Uterus (tissue), 4 donors: ENCODE results near the gene NIPBL. TPM values are rescaled to one million over a fixed set of nuclear protein-coding genes. Genes with fewer than 3 reads are reported as not detected.

Experiments
- DNase-seq, 2 donors: peaks; one replicate each; pipeline ENCODE4 v3.0.0-alpha.2; 2019 to 2020
- H3K27ac ChIP-seq, 2 donors: fragments of 200-600 bp; sonication (generic); 1 replicate in 1 of 2; 2 replicates in 1 of 2; pipeline ENCODE4 v1.5.1; 2016 to 2018
- H3K27me3 ChIP-seq, 2 donors: fragments of 200-600 bp; sonication (generic); one replicate each; pipeline ENCODE4 v1.5.1; 2018 to 2019; ENCODE audit warnings: control low read depth in 1 of 2
- H3K36me3 ChIP-seq, 2 donors: fragments of 200-600 bp; sonication (generic); one replicate each; pipeline ENCODE4 v1.5.1; 2019; ENCODE audit warnings: control low read depth in 1 of 2
- H3K4me1 ChIP-seq, 2 donors: fragments of 200-600 bp; sonication (generic); one replicate each; pipeline ENCODE4 v1.5.1; 2018 to 2019; ENCODE audit warnings: control low read depth in 1 of 2
- H3K4me3 ChIP-seq, 2 donors: fragments of 200-600 bp; sonication (generic); 1 replicate in 1 of 2; 2 replicates in 1 of 2; pipeline ENCODE4 v1.5.1; 2018 to 2019; ENCODE audit warnings: mild to moderate bottlenecking in 1 of 2
- H3K9me3 ChIP-seq, 2 donors: fragments of 200-600 bp; sonication (generic); one replicate each; pipeline ENCODE4 v1.5.1; 2019; ENCODE audit warnings: control low read depth in 1 of 2
- POLR2A ChIP-seq, 2 donors: fragments of 450-650 bp; IDR thresholded peaks; one replicate each; pipeline ENCODE4 v1.6.1; 2016; ENCODE audit warnings: antibody characterized with exemption in 2 of 2, mild to moderate bottlenecking in 1 of 2, moderate library complexity in 1 of 2
- intact Hi-C: fragments of 100-400 bp; cut with DNase I; formaldehyde crosslinking; loops from one replicate; pipeline ENCODE4 v1.15.1; 2023; ENCODE audit warnings: low total_unique reads
- total RNA-seq, 4 donors: library from RNA; depleted of rRNA in 3 of 4; stranded (reverse); fragments of >200 nt in 3 of 4; gene quantifications; one replicate each; pipeline versions ENCODE4 v1.1.0 to v1.2.4, GENCODE V29; 2014 to 2023
- TF ChIP-seq, protein P1 (sequence below), 4 experiments: fragments of 200-600 bp in 2 of 4; fragments of 450-650 bp in 2 of 4; sonication (generic) in 2 of 4; IDR thresholded peaks; one replicate each; pipeline ENCODE4 v1.5.1; 2016 to 2019; ENCODE audit warnings: antibody characterized with exemption in 4 of 4, mild to moderate bottlenecking in 2 of 4, moderate library complexity in 1 of 4
- donor health status: DM: yes; HTN: yes; CAD: no.

NIPBL gene
- total RNA-seq, 4 donors from 2014 or later: 49.7 to 108 (median 72.4) TPM

- no peaks in the 10 kb centered on the region for H3K27me3 ChIP-seq
- no peaks in the 10 kb centered on the region for H3K36me3 ChIP-seq
- no peaks in the 10 kb centered on the region for H3K9me3 ChIP-seq
- DNase-seq: no peak
- intact Hi-C loops: no loop called here
- no peaks in the 10 kb centered on the region for H3K4me1 ChIP-seq
- TF ChIP-seq, protein P1, sequence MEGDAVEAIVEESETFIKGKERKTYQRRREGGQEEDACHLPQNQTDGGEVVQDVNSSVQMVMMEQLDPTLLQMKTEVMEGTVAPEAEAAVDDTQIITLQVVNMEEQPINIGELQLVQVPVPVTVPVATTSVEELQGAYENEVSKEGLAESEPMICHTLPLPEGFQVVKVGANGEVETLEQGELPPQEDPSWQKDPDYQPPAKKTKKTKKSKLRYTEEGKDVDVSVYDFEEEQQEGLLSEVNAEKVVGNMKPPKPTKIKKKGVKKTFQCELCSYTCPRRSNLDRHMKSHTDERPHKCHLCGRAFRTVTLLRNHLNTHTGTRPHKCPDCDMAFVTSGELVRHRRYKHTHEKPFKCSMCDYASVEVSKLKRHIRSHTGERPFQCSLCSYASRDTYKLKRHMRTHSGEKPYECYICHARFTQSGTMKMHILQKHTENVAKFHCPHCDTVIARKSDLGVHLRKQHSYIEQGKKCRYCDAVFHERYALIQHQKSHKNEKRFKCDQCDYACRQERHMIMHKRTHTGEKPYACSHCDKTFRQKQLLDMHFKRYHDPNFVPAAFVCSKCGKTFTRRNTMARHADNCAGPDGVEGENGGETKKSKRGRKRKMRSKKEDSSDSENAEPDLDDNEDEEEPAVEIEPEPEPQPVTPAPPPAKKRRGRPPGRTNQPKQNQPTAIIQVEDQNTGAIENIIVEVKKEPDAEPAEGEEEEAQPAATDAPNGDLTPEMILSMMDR (IDR thresholded peaks at IDR 0.05): no peak
- TF ChIP-seq POLR2A (IDR thresholded peaks at IDR 0.05): no peak
- H3K27ac ChIP-seq: no peak overlapping the region
- no peak overlapping the region for H3K4me3 ChIP-seq
Observed at GRCh38 chr5:37063739-37064138, 187.2 kb downstream of the NIPBL start.

GRCh38 chr5:37064442-37064841, 187.9 kb downstream of the NIPBL start:
- Histone ChIP-seq H3K4me3 (no peak overlapping the region), H3K27ac (no peak overlapping the region), H3K4me1 (no peaks in the 10 kb centered on the region), H3K9me3 (no peaks in the 10 kb centered on the region), H3K27me3 (no peaks in the 10 kb centered on the region), H3K36me3 (no peaks in the 10 kb centered on the region)
- intact Hi-C loops: no loop called here
- TF ChIP-seq POLR2A (IDR thresholded peaks at IDR 0.05): no peak
- TF ChIP-seq, protein P1 (IDR thresholded peaks at IDR 0.05): no peak
- no peak for DNase-seq

DNA sequence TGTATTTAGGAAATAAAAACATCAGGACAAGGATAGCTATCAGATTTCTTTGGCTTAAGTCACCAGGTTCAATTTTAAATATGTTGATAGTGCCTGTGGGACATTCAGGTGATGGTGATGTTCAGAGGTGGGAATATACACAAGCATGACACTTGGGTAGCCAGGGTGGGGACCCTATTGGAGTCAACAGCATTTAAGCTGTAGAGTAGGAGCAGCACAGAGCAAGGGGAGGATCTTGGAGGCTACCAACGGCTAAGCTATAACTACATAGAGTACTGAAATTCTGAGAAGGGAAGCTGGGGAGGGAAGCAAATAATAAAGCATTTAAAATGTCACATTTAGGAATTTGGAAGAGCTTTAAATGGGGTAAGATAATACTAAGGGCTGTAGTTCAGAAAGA, 194.9 kb downstream of the NIPBL start:
- no peak overlapping the region for H3K27ac ChIP-seq
- TF ChIP-seq POLR2A (IDR thresholded peaks at IDR 0.05): no peak
- TF ChIP-seq, protein P1 (IDR thresholded peaks at IDR 0.05): no peak

DNA sequence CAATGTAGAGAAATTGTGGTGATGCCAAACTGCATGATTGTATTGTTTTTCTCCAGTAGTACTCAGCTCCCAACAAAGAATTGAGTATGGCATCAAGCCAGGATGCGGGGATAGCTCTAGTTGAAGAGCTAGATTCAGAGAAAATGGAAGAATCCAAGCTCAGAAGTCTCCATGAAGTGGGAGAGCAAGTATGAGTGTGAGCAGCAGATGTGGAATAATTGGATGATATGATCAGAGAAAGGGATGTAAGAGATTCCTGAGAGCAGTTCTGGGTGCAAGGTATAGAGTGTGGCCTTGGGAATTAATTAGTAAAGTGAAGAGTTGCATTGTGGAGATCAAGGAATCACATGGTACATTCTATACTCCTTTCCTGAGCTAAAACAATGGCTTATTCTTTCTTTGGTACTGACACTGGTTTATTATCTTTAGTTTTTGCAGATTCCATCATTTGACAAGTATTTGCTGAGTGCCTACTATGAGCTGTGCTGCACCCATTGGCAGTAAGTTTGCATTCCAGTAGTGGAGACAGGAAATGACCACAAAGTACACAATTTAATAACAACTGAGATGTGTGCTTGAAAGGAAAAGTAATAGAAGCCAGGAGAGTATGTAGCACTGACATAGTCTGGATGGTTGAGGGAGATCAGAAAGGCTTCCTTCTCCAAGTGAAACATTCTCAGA, 195.5 kb downstream of the NIPBL start:
- DNase-seq: no peak
- no peaks in the 10 kb centered on the region for H3K9me3 ChIP-seq
- TF ChIP-seq, protein P1 (IDR thresholded peaks at IDR 0.05): no peak
- no peak for TF ChIP-seq POLR2A (IDR thresholded peaks at IDR 0.05)
- no peaks in the 10 kb centered on the region for H3K36me3 ChIP-seq
- H3K4me3 ChIP-seq: no peak overlapping the region
- no peaks in the 10 kb centered on the region for H3K4me1 ChIP-seq
- intact Hi-C loops: no loop called here
- no peak overlapping the region for H3K27ac ChIP-seq
- H3K27me3 ChIP-seq: no peaks in the 10 kb centered on the region

More for the DNA sequence above, 194.9 kb downstream of the NIPBL start:
- Histone ChIP-seq H3K4me1 (no peaks in the 10 kb centered on the region), H3K4me3 (no peak overlapping the region), H3K27me3 (no peaks in the 10 kb centered on the region), H3K36me3 (no peaks in the 10 kb centered on the region), H3K9me3 (no peaks in the 10 kb centered on the region)
- intact Hi-C loops: no loop called here
- DNase-seq: no peak

- Histone ChIP-seq H3K4me3 (no peak overlapping the region), H3K4me1 (no peaks in the 10 kb centered on the region), H3K27me3 (no peaks in the 10 kb centered on the region), H3K36me3 (no peaks in the 10 kb centered on the region), H3K27ac (no peak overlapping the region), H3K9me3 (no peaks in the 10 kb centered on the region)
- intact Hi-C loops: no loop called here
- no peak for TF ChIP-seq POLR2A (IDR thresholded peaks at IDR 0.05)
- TF ChIP-seq, protein P1 (IDR thresholded peaks at IDR 0.05): no peak
- no peak for DNase-seq
Observed at GRCh38 chr5:37075399-37075950, 198.9 kb downstream of the NIPBL start.
